Uterus (tissue), 4 donors: Measurements from ENCODE around the gene TTC9. TPM values are rescaled to one million over a fixed set of nuclear protein-coding genes. Genes with fewer than 3 reads are reported as not detected.

Experiments used
- DNase-seq, 2 donors: peaks; one replicate each; pipeline ENCODE4 v3.0.0-alpha.2; 2019 to 2020
- H3K27ac ChIP-seq, 2 donors: fragments of 200-600 bp; sonication (generic); 1 replicate in 1 of 2; 2 replicates in 1 of 2; pipeline ENCODE4 v1.5.1; 2016 to 2018
- H3K27me3 ChIP-seq, 2 donors: fragments of 200-600 bp; sonication (generic); one replicate each; pipeline ENCODE4 v1.5.1; 2018 to 2019; ENCODE audit warnings: control low read depth in 1 of 2
- H3K36me3 ChIP-seq, 2 donors: fragments of 200-600 bp; sonication (generic); one replicate each; pipeline ENCODE4 v1.5.1; 2019; ENCODE audit warnings: control low read depth in 1 of 2
- H3K4me1 ChIP-seq, 2 donors: fragments of 200-600 bp; sonication (generic); one replicate each; pipeline ENCODE4 v1.5.1; 2018 to 2019; ENCODE audit warnings: control low read depth in 1 of 2
- H3K4me3 ChIP-seq, 2 donors: fragments of 200-600 bp; sonication (generic); 1 replicate in 1 of 2; 2 replicates in 1 of 2; pipeline ENCODE4 v1.5.1; 2018 to 2019; ENCODE audit warnings: mild to moderate bottlenecking in 1 of 2
- H3K9me3 ChIP-seq, 2 donors: fragments of 200-600 bp; sonication (generic); one replicate each; pipeline ENCODE4 v1.5.1; 2019; ENCODE audit warnings: control low read depth in 1 of 2
- CTCF ChIP-seq, 4 experiments: fragments of 200-600 bp in 2 of 4; fragments of 450-650 bp in 2 of 4; sonication (generic) in 2 of 4; IDR thresholded peaks; one replicate each; pipeline ENCODE4 v1.5.1; 2016 to 2019; ENCODE audit warnings: antibody characterized with exemption in 4 of 4, mild to moderate bottlenecking in 2 of 4, moderate library complexity in 1 of 4
- POLR2A ChIP-seq, 2 donors: fragments of 450-650 bp; IDR thresholded peaks; one replicate each; pipeline ENCODE4 v1.6.1; 2016; ENCODE audit warnings: antibody characterized with exemption in 2 of 2, mild to moderate bottlenecking in 1 of 2, moderate library complexity in 1 of 2
- intact Hi-C: fragments of 100-400 bp; cut with DNase I; formaldehyde crosslinking; loops from one replicate; pipeline ENCODE4 v1.15.1; 2023; ENCODE audit warnings: low total_unique reads
- total RNA-seq, 4 donors: library from RNA; depleted of rRNA in 3 of 4; stranded (reverse); fragments of >200 nt in 3 of 4; gene quantifications; one replicate each; pipeline versions ENCODE4 v1.1.0 to v1.2.4, GENCODE V29; 2014 to 2023
- donor health status: DM: yes; HTN: yes; CAD: no.

TTC9 gene
- total RNA-seq, 4 donors from 2014 or later, result 0.18 to 1.2 (median 0.26) TPM; not detected in 1

GRCh38 chr14:70658899-70659298 is 17.2 kb downstream of the TTC9 start:
- Histone ChIP-seq H3K4me1 (no peaks in the 10 kb centered on the region), H3K27me3 (no peaks in the 10 kb centered on the region), H3K27ac (no peak overlapping the region), H3K9me3 (no peaks in the 10 kb centered on the region), H3K4me3 (no peak overlapping the region), H3K36me3 (no peaks in the 10 kb centered on the region)
- DNase-seq, result no peak
- TF ChIP-seq POLR2A (IDR thresholded peaks at IDR 0.05) (no peak), CTCF (IDR thresholded peaks at IDR 0.05) (no peak)
- intact Hi-C loops, result no loop called here

GRCh38 chr14:70660967-70661893 is 19.5 kb downstream of the TTC9 start:
- H3K27ac ChIP-seq, result no peak overlapping the region

GRCh38 chr14:70662080-70662479 is 20.4 kb downstream of the TTC9 start:
- intact Hi-C loops, result no loop called here
- no peak overlapping the region for H3K27ac ChIP-seq
- H3K27me3 ChIP-seq, result no peaks in the 10 kb centered on the region
- no peaks in the 10 kb centered on the region for H3K36me3 ChIP-seq
- no peak for TF ChIP-seq CTCF (IDR thresholded peaks at IDR 0.05)
- TF ChIP-seq POLR2A (IDR thresholded peaks at IDR 0.05), result no peak
- H3K4me3 ChIP-seq, result no peak overlapping the region
- no peaks in the 10 kb centered on the region for H3K4me1 ChIP-seq
- no peaks in the 10 kb centered on the region for H3K9me3 ChIP-seq
- DNase-seq, result no peak

More at GRCh38 chr14:70660967-70661893, 19.5 kb downstream of the TTC9 start:
- Histone ChIP-seq H3K36me3 (no peaks in the 10 kb centered on the region), H3K9me3 (no peaks in the 10 kb centered on the region), H3K27me3 (no peaks in the 10 kb centered on the region), H3K4me3 (no peak overlapping the region), H3K4me1 (no peaks in the 10 kb centered on the region)
- DNase-seq, result no peak
- intact Hi-C loops, result no loop called here
- TF ChIP-seq CTCF (IDR thresholded peaks at IDR 0.05) (no peak), POLR2A (IDR thresholded peaks at IDR 0.05) (no peak)

GRCh38 chr14:70662816-70663215 is 21.1 kb downstream of the TTC9 start:
- Histone ChIP-seq H3K27ac (no peak overlapping the region), H3K9me3 (no peaks in the 10 kb centered on the region)
- intact Hi-C loops, result no loop called here

More at GRCh38 chr14:70662816-70663215, 21.1 kb downstream of the TTC9 start:
- H3K27me3 ChIP-seq, result no peaks in the 10 kb centered on the region
- TF ChIP-seq POLR2A (IDR thresholded peaks at IDR 0.05) (no peak), CTCF (IDR thresholded peaks at IDR 0.05) (no peak)
- no peak overlapping the region for H3K4me3 ChIP-seq
- H3K36me3 ChIP-seq, result no peaks in the 10 kb centered on the region
- H3K4me1 ChIP-seq, result no peaks in the 10 kb centered on the region
- no peak for DNase-seq
